Measurements from ENCODE around the gene ASAP2. TPM values are rescaled to one million over a fixed set of nuclear protein-coding genes. Genes with fewer than 3 reads are reported as not detected.

Gene ASAP2
- total RNA-seq, 2 experiments from 2014 or later = 0.27 TPM; not detected in 1

- Histone ChIP-seq H3K4me2 (ENCODE audit: low read length) (no peak overlapping the region), H3K9me3 (ENCODE audit: low read length) (no peaks in the 10 kb centered on the region), H2AFZ (ENCODE audit: low read length) (no peak overlapping the region), H3K4me3 (ENCODE audit: low read depth, low read length, poor library complexity, severe bottlenecking) (no peak overlapping the region), H3K9me2 (ENCODE audit: insufficient read depth, low read length) (no peaks in the 10 kb centered on the region), H3K79me2 (ENCODE audit: insufficient read depth, low read depth, low read length) (no peaks in the 10 kb centered on the region), H3K36me3 (ENCODE audit: insufficient read depth, low read length) (no peaks in the 10 kb centered on the region), H4K20me1 (ENCODE audit: insufficient read depth, low read length) (no peaks in the 10 kb centered on the region), H3K4me1 (ENCODE audit: insufficient read depth, low read length, poor library complexity, severe bottlenecking) (no peaks in the 10 kb centered on the region), H3K27ac (ENCODE audit: low read depth, low read length, poor library complexity, severe bottlenecking) (no peak overlapping the region)
- no TSS peak for BruUV-seq (replicated peaks)
- ChIA-PET CTCF (ENCODE audit: unreplicated experiment) (no interaction called here), POLR2A (interaction anchor here (0.6 kb wide), 1 partner anchor 40 kb away, joined by 3 read pairs; no protein-coding TSS in a partner anchor)
- no peak for DNase-seq (ENCODE audit: low spot score)
- no peak for TF ChIP-seq EZH2phosphoT487 (IDR thresholded peaks at IDR 0.05; ENCODE audit: borderline replicate concordance, low read depth, low read length)
- TF ChIP-seq, protein P1, sequence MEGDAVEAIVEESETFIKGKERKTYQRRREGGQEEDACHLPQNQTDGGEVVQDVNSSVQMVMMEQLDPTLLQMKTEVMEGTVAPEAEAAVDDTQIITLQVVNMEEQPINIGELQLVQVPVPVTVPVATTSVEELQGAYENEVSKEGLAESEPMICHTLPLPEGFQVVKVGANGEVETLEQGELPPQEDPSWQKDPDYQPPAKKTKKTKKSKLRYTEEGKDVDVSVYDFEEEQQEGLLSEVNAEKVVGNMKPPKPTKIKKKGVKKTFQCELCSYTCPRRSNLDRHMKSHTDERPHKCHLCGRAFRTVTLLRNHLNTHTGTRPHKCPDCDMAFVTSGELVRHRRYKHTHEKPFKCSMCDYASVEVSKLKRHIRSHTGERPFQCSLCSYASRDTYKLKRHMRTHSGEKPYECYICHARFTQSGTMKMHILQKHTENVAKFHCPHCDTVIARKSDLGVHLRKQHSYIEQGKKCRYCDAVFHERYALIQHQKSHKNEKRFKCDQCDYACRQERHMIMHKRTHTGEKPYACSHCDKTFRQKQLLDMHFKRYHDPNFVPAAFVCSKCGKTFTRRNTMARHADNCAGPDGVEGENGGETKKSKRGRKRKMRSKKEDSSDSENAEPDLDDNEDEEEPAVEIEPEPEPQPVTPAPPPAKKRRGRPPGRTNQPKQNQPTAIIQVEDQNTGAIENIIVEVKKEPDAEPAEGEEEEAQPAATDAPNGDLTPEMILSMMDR (conservative IDR thresholded peaks at IDR 0.05; ENCODE audit: low read length) = no peak
- intact Hi-C loops (cut with micrococcal nuclease; ENCODE audit: unreplicated experiment) = no loop called here
These were observed 18.9 kb upstream of the ASAP2 start for GRCh38 chr2:9187620-9188214.

- Histone ChIP-seq H3K9me2 (ENCODE audit: insufficient read depth, low read length) (no peaks in the 10 kb centered on the region), H2AFZ (ENCODE audit: low read length) (no peak overlapping the region), H3K4me2 (ENCODE audit: low read length) (no peak overlapping the region), H3K27ac (ENCODE audit: low read depth, low read length, poor library complexity, severe bottlenecking) (no peak overlapping the region), H4K20me1 (ENCODE audit: insufficient read depth, low read length) (no peaks in the 10 kb centered on the region), H3K9me3 (ENCODE audit: low read length) (no peaks in the 10 kb centered on the region), H3K4me3 (ENCODE audit: low read depth, low read length, poor library complexity, severe bottlenecking) (no peak overlapping the region), H3K4me1 (ENCODE audit: insufficient read depth, low read length, poor library complexity, severe bottlenecking) (no peaks in the 10 kb centered on the region), H3K36me3 (ENCODE audit: insufficient read depth, low read length) (no peaks in the 10 kb centered on the region), H3K79me2 (ENCODE audit: insufficient read depth, low read depth, low read length) (no peaks in the 10 kb centered on the region)
- no TSS peak for BruUV-seq (replicated peaks)
- CTCF ChIA-PET (ENCODE audit: unreplicated experiment) = interaction anchor here (0.6 kb wide), 1 partner anchor 47 kb away, joined by 3 read pairs; no protein-coding TSS in a partner anchor
- TF ChIP-seq, protein P1 (conservative IDR thresholded peaks at IDR 0.05; ENCODE audit: low read length) = no peak
- TF ChIP-seq EZH2phosphoT487 (IDR thresholded peaks at IDR 0.05; ENCODE audit: borderline replicate concordance, low read depth, low read length) = no peak
- intact Hi-C loops (cut with micrococcal nuclease; ENCODE audit: unreplicated experiment) = no loop called here
- POLR2A ChIA-PET = interaction anchor here (1.7 kb wide), 1 partner anchor 11 kb away, joined by 5 read pairs; no protein-coding TSS in a partner anchor
- DNase-seq (ENCODE audit: low spot score) = no peak
These were observed 17.8 kb upstream of the ASAP2 start for GRCh38 chr2:9188823-9189222.

GRCh38 chr2:9189901-9190300, 16.7 kb upstream of the ASAP2 start:
- H3K4me1 ChIP-seq (ENCODE audit: insufficient read depth, low read length, poor library complexity, severe bottlenecking) = no peaks in the 10 kb centered on the region
- H3K9me3 ChIP-seq (ENCODE audit: low read length) = no peaks in the 10 kb centered on the region
- no peaks in the 10 kb centered on the region for H4K20me1 ChIP-seq (ENCODE audit: insufficient read depth, low read length)
- no peaks in the 10 kb centered on the region for H3K9me2 ChIP-seq (ENCODE audit: insufficient read depth, low read length)
- intact Hi-C loops (cut with micrococcal nuclease; ENCODE audit: unreplicated experiment) = no loop called here
- no peak overlapping the region for H2AFZ ChIP-seq (ENCODE audit: low read length)
- no peak for DNase-seq (ENCODE audit: low spot score)
- H3K4me3 ChIP-seq (ENCODE audit: low read depth, low read length, poor library complexity, severe bottlenecking) = no peak overlapping the region
- H3K79me2 ChIP-seq (ENCODE audit: insufficient read depth, low read depth, low read length) = no peaks in the 10 kb centered on the region
- POLR2A ChIA-PET = interaction anchor here (0.6 to 1.7 kb wide), 2 partner anchors 12 to 1896 kb away, joined by 3 to 5 read pairs; no protein-coding TSS in a partner anchor
- TF ChIP-seq EZH2phosphoT487 (IDR thresholded peaks at IDR 0.05; ENCODE audit: borderline replicate concordance, low read depth, low read length) = no peak
- TF ChIP-seq, protein P1 (conservative IDR thresholded peaks at IDR 0.05; ENCODE audit: low read length) = no peak
- no peak overlapping the region for H3K27ac ChIP-seq (ENCODE audit: low read depth, low read length, poor library complexity, severe bottlenecking)
- CTCF ChIA-PET (ENCODE audit: unreplicated experiment) = interaction anchor here (1.0 kb wide), 1 partner anchor 50 kb away, joined by 7 read pairs; no protein-coding TSS in a partner anchor
- BruUV-seq (replicated peaks) = no TSS peak
- no peak overlapping the region for H3K4me2 ChIP-seq (ENCODE audit: low read length)
- H3K36me3 ChIP-seq (ENCODE audit: insufficient read depth, low read length) = no peaks in the 10 kb centered on the region
